SHP77 (cell line): ENCODE measurements around the gene MRPS22.

Source experiments
- DNase-seq, 2 experiments: peaks; one replicate each; lab custom pipeline; 2025; lab: John Stamatoyannopoulos, UW

MRPS22 gene

GRCh38 chr3:139343895-139344856 is at the start of gene MRPS22:
TSS of gene MRPS22 (plus strand) at chr3:139344020. CDS start at chr3:139344027, 7 bp downstream.
- peak; percentile 82 to 92 for DNase-seq

GRCh38 chr3:139295040-139295439 is 48.8 kb upstream of the MRPS22 start:
- DNase-seq, result no peak

GRCh38 chr3:139296141-139296718 is 47.6 kb upstream of the MRPS22 start:
- no peak for DNase-seq

GRCh38 chr3:139297588-139298311 is 46.1 kb upstream of the MRPS22 start:
- no peak for DNase-seq

- DNase-seq, result no peak
Measured at GRCh38 chr3:139299261-139300132, 44.3 kb upstream of the MRPS22 start.

- no peak for DNase-seq
Measured at GRCh38 chr3:139300416-139300815, 43.4 kb upstream of the MRPS22 start.

- DNase-seq, result no peak
Measured at GRCh38 chr3:139301183-139301582, 42.6 kb upstream of the MRPS22 start.

GRCh38 chr3:139301654-139302053 is 42.2 kb upstream of the MRPS22 start:
- no peak for DNase-seq

- no peak for DNase-seq
Measured at GRCh38 chr3:139302084-139302800, 41.6 kb upstream of the MRPS22 start.

- no peak for DNase-seq
Measured at GRCh38 chr3:139302801-139303113, 41.1 kb upstream of the MRPS22 start.

- no peak for DNase-seq
Measured at GRCh38 chr3:139303216-139303615, 40.6 kb upstream of the MRPS22 start.

- no peak for DNase-seq
Measured at GRCh38 chr3:139304383-139304782, 39.4 kb upstream of the MRPS22 start.

- DNase-seq, result no peak
Measured at GRCh38 chr3:139306078-139306477, 37.7 kb upstream of the MRPS22 start.

- no peak for DNase-seq
Measured at GRCh38 chr3:139307072-139307491, 36.7 kb upstream of the MRPS22 start.

GRCh38 chr3:139307601-139308555 is 35.9 kb upstream of the MRPS22 start:
- DNase-seq, result no peak

- DNase-seq, result no peak
Measured at GRCh38 chr3:139308560-139308959, 35.3 kb upstream of the MRPS22 start.

GRCh38 chr3:139309061-139309591 is 34.7 kb upstream of the MRPS22 start:
- no peak for DNase-seq

- no peak for DNase-seq
Measured at GRCh38 chr3:139309880-139310279, 33.9 kb upstream of the MRPS22 start.

- DNase-seq, result no peak
Measured at GRCh38 chr3:139310474-139310933, 33.3 kb upstream of the MRPS22 start.

GRCh38 chr3:139311557-139311956 is 32.3 kb upstream of the MRPS22 start:
- DNase-seq, result no peak
